Lower lobe of right lung (tissue), 2 donors: ENCODE measurements around the gene AAK1. TPM values are rescaled to one million over a fixed set of nuclear protein-coding genes. Genes with fewer than 3 reads are reported as not detected.
"Not testable (repeated sequence)": the region's sequence is repeated elsewhere in the genome, so short reads cannot be mapped to it uniquely, and the experiment has no call there.

Experiments
- ATAC-seq, 2 donors: fragments of 200-7000 bp; cut with Tn5 transposase; one replicate each; pipeline ENCODE4 v1.9.1; 2020 to 2022; ENCODE audit warnings: mild to moderate bottlenecking in 2 of 2, moderate library complexity in 2 of 2
- DNase-seq: peaks from one replicate; pipeline ENCODE4 v3.0.0-alpha.2; 2020
- H3K27ac ChIP-seq: fragments of 200-600 bp; one replicate; pipeline ENCODE4 v1.8.0; 2022
- H3K27me3 ChIP-seq: fragments of 200-600 bp; one replicate; pipeline ENCODE4 v1.8.0; 2022; ENCODE audit warnings: low read depth
- H3K36me3 ChIP-seq: fragments of 200-600 bp; one replicate; pipeline ENCODE4 v1.8.0; 2022; ENCODE audit warnings: mild to moderate bottlenecking
- H3K4me1 ChIP-seq: fragments of 200-600 bp; one replicate; pipeline ENCODE4 v1.8.0; 2022
- H3K4me3 ChIP-seq: fragments of 200-600 bp; one replicate; pipeline ENCODE4 v1.8.0; 2022; ENCODE audit warnings: mild to moderate bottlenecking
- H3K9me3 ChIP-seq: fragments of 200-600 bp; one replicate; pipeline ENCODE4 v1.8.0; 2022
- CTCF ChIP-seq: fragments of 200-600 bp; IDR thresholded peaks from one replicate; pipeline ENCODE4 v1.8.0; 2022; ENCODE audit warnings: antibody characterized with exemption, mild to moderate bottlenecking
- intact Hi-C: fragments of 100-400 bp; cut with DNase I; formaldehyde crosslinking; loops from one replicate; pipeline ENCODE4 v1.11.0; 2022
- total RNA-seq: library from RNA; stranded (reverse); fragmentation: NEBNext Ultra II Directional; extraction: Animal tissue kit (Norgen Biotek cat#: 25700); gene quantifications from one replicate; pipeline ENCODE4 v1.2.1, GENCODE V29; 2021
- donor health status: DM: no; HTN: yes; CAD: no; lungs with severe emphysema.

Gene AAK1
- total RNA-seq, 1 donor from 2014 or later, result 73.3 TPM

- H3K9me3 ChIP-seq, result no peaks in the 10 kb centered on the region
- H3K27ac ChIP-seq, result no peak overlapping the region
- no peak for TF ChIP-seq CTCF
- no peaks in the 10 kb centered on the region for H3K36me3 ChIP-seq
- H3K27me3 ChIP-seq, result no peaks in the 10 kb centered on the region
- no peak for DNase-seq
- H3K4me3 ChIP-seq, result no peak overlapping the region
- intact Hi-C loops, result no loop called here
- peaks cover 6% of the 10 kb centered on the region for H3K4me1 ChIP-seq
- no peak for ATAC-seq
Observed at GRCh38 chr2:69453475-69454129, 189.9 kb downstream of the AAK1 start.

- intact Hi-C loops, result no loop called here
- no peak for ATAC-seq
- no peak for TF ChIP-seq CTCF
Observed at GRCh38 chr2:69452687-69453086, 190.9 kb downstream of the AAK1 start.

DNA sequence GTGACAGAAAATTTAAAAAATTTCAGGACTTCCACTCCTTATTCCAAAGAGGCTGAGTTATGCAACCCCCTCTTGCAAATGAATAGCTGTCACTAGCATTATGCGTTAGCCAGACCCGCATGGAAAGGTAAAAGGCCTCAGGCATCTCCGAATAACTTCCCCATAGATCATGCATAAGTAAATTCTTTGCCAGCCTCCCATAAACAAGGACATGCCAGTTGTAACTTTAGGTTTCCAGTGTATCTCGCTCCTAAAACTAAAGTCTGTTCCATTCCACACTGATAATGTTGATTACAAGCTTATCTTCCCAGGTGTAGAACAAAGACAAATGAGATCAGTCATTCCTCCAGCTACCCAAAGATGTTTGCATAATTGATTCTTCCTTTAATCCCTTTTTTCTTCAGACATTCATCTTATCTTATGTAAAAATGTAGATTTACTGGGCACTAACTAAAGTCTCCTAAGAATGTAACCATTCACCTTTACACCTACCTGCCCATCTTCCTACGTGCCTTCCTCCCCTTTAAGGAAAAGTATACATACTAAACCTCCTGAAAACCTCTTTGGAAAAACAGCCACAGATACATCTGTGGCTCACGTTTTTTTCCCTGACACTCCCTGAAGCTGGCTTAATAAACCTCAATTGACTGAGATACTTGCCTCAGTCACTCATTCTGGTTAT is 192.7 kb downstream of the AAK1 start:
- H3K36me3 ChIP-seq, result no peaks in the 10 kb centered on the region
- intact Hi-C loops, result no loop called here
- no peak overlapping the region for H3K27ac ChIP-seq
- no peak for ATAC-seq
- TF ChIP-seq CTCF, result no peak
- H3K27me3 ChIP-seq, result no peaks in the 10 kb centered on the region
- H3K4me3 ChIP-seq, result no peak overlapping the region
- H3K4me1 ChIP-seq, result peaks cover 6% of the 10 kb centered on the region
- no peak for DNase-seq
- no peaks in the 10 kb centered on the region for H3K9me3 ChIP-seq

More at GRCh38 chr2:69452687-69453086, 190.9 kb downstream of the AAK1 start:
- Histone ChIP-seq H3K4me3 (no peak overlapping the region), H3K9me3 (no peaks in the 10 kb centered on the region), H3K4me1 (peaks cover 6% of the 10 kb centered on the region), H3K36me3 (no peaks in the 10 kb centered on the region), H3K27ac (no peak overlapping the region), H3K27me3 (no peaks in the 10 kb centered on the region)
- no peak for DNase-seq

- Histone ChIP-seq H3K4me1 (no peaks in the 10 kb centered on the region), H3K27ac (no peak overlapping the region), H3K9me3 (no peaks in the 10 kb centered on the region), H3K36me3 (no peaks in the 10 kb centered on the region), H3K27me3 (no peaks in the 10 kb centered on the region), H3K4me3 (no peak overlapping the region)
- ATAC-seq, result no peak
- DNase-seq, result no peak
- no peak for TF ChIP-seq CTCF
- intact Hi-C loops, result no loop called here
Observed at GRCh38 chr2:69449906-69450305, 193.6 kb downstream of the AAK1 start.

GRCh38 chr2:69443673-69444072 is 199.9 kb downstream of the AAK1 start:
- H3K36me3 ChIP-seq, H3K4me1 ChIP-seq, ATAC-seq, DNase-seq, H3K27me3 ChIP-seq, intact Hi-C loops, H3K9me3 ChIP-seq, H3K27ac ChIP-seq, H3K4me3 ChIP-seq: not testable (repeated sequence)

DNA sequence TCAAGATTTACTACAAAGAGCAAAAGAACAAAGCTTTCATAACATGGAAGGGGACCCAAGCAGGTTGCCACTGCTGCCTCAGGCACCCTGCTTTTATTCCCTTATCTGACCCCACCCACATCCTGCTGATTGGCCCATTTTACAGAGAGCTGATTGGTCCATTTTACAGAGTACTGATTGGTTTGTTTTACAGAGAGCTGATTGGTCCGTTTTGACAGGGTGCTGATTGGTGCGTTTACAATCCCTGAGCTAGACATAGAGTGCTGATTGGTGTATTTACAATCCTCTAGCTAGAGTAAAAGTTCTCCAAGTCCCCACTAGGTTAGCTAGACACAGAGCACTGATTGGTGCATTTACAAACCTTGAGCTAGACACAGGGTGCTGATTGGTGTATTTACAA is 204.0 kb downstream of the AAK1 start:
- not testable (repeated sequence) for ATAC-seq, DNase-seq

More for the DNA sequence above, 204.0 kb downstream of the AAK1 start:
- H3K9me3 ChIP-seq, H3K36me3 ChIP-seq, intact Hi-C loops, H3K4me3 ChIP-seq, H3K27me3 ChIP-seq, H3K27ac ChIP-seq: not testable (repeated sequence)
- peaks cover 21% of the 10 kb centered on the region for H3K4me1 ChIP-seq
